SK-N-SH (cell line): ENCODE results near the gene SLC22A4. TPM values are rescaled to one million over a fixed set of nuclear protein-coding genes. Genes with fewer than 3 reads are reported as not detected.

ENCODE experiments used
- CTCF ChIA-PET: fragments of 300-600, 350-600 bp; formaldehyde crosslinking; extraction: SDS; loops from one replicate; lab custom pipeline; 2021; lab: Yijun Ruan, JAX
- POLR2A ChIA-PET: fragments of 350-600 bp; sonication (Branson Sonifier 250); formaldehyde crosslinking; extraction: SDS; loops from one replicate; lab custom pipeline; 2020; ENCODE audit warnings: antibody characterized with exemption, inconsistent platforms; lab: Yijun Ruan, JAX
- DNase-seq: peaks from one replicate; pipeline ENCODE4 v3.0.0; 2012
- H2AFZ ChIP-seq: fragments of 200-600 bp; sonication (generic); 2 replicates; pipeline ENCODE4 v1.8.1; 2016; ENCODE audit warnings: antibody characterized with exemption, mild to moderate bottlenecking, low read depth
- H3F3A ChIP-seq: fragments of 200-600 bp; sonication (generic); replicated peaks from 2 replicates; pipeline ENCODE3; 2016; ENCODE audit warnings: antibody characterized with exemption, mild to moderate bottlenecking; ENCODE audit not compliant: insufficient read depth
- H3K27ac ChIP-seq, 2 experiments: fragments of 200-500 bp in 1 of 2; fragments of 200-600 bp in 1 of 2; sonication (Bioruptor generic) in 1 of 2; sonication (generic), shearing (Covaris generic) in 1 of 2; 2 replicates each; pipeline versions ENCODE4 v1.5.1 to v1.6.1; 2014 to 2016; ENCODE audit warnings: low read depth in 2 of 2, inconsistent platforms in 1 of 2, low read length in 1 of 2, mild to moderate bottlenecking in 1 of 2, mixed read lengths in 1 of 2
- H3K27me3 ChIP-seq: fragments of 200-600 bp; sonication (generic), shearing (Covaris generic); 2 replicates; pipeline ENCODE4 v1.6.1; 2016; ENCODE audit warnings: mixed run types; ENCODE audit not compliant: insufficient read depth
- H3K36me3 ChIP-seq, 2 experiments: fragments of 200-500 bp in 1 of 2; fragments of 200-600 bp in 1 of 2; sonication (Bioruptor generic) in 1 of 2; sonication (generic) in 1 of 2; replicated peaks in 1 of 2; 2 replicates each; pipeline versions ENCODE3 to v1.5.1; 2014 to 2016; ENCODE audit warnings: low read length in 1 of 2, mild to moderate bottlenecking in 1 of 2; ENCODE audit not compliant: insufficient read depth in 2 of 2, control insufficient read depth in 1 of 2
- H3K4me1 ChIP-seq, 2 experiments: fragments of 200-500 bp in 1 of 2; fragments of 200-600 bp in 1 of 2; sonication (Bioruptor generic) in 1 of 2; sonication (generic), shearing (Covaris generic) in 1 of 2; 2 replicates each; pipeline versions ENCODE4 v1.5.1 to v1.6.1; 2014 to 2016; ENCODE audit warnings: low read depth in 1 of 2, low read length in 1 of 2, mixed run types in 1 of 2; ENCODE audit not compliant: insufficient read depth in 2 of 2, control insufficient read depth in 1 of 2
- H3K4me2 ChIP-seq: fragments of 200-600 bp; sonication (generic), shearing (Covaris generic); 2 replicates; pipeline ENCODE4 v1.6.1; 2017; ENCODE audit warnings: mixed run types
- H3K4me3 ChIP-seq, 2 experiments: fragments of 200-500 bp in 1 of 2; fragments of 200-600 bp in 1 of 2; sonication (Bioruptor generic) in 1 of 2; sonication (generic), shearing (Covaris generic) in 1 of 2; 2 replicates each; pipeline versions ENCODE4 v1.5.1 to v1.8.1; 2014 to 2016; ENCODE audit warnings: low read depth in 2 of 2, inconsistent platforms in 1 of 2, low read length in 1 of 2, mild to moderate bottlenecking in 1 of 2, mixed read lengths in 1 of 2, moderate library complexity in 1 of 2
- H3K79me2 ChIP-seq: fragments of 200-600 bp; sonication (generic); 2 replicates; pipeline ENCODE4 v1.8.1; 2017; ENCODE audit warnings: mild to moderate bottlenecking; ENCODE audit not compliant: insufficient read depth
- H3K9ac ChIP-seq: fragments of 200-600 bp; sonication (generic); 2 replicates; pipeline ENCODE4 v1.6.1; 2017; ENCODE audit warnings: mixed run types
- H3K9me2 ChIP-seq: fragments of 200-600 bp; sonication (generic); 2 replicates; pipeline ENCODE4 v1.6.1; 2017; ENCODE audit warnings: mixed run types
- H3K9me3 ChIP-seq: fragments of 200-600 bp; sonication (generic); 2 replicates; pipeline ENCODE4 v1.6.1; 2017; ENCODE audit warnings: mixed run types, mild to moderate bottlenecking, moderate library complexity
- H4K20me1 ChIP-seq: fragments of 200-600 bp; sonication (generic); 2 replicates; pipeline ENCODE4 v1.6.1; 2017; ENCODE audit warnings: mild to moderate bottlenecking, mixed run types; ENCODE audit not compliant: insufficient read depth
- CHD2 ChIP-seq: fragments of 150-350 bp; IDR thresholded peaks from 2 replicates; pipeline ENCODE4 v1.6.1; 2018; ENCODE audit warnings: low read length; ENCODE audit not compliant: partially characterized antibody
- ELF1 ChIP-seq: IDR thresholded peaks from 2 replicates; pipeline ENCODE4 v1.4.0; 2012
- EP300 ChIP-seq, 2 experiments: IDR thresholded peaks; 2 replicates each; pipeline versions ENCODE4 v1.4.0 to v1.6.1; 2012; ENCODE audit warnings: borderline replicate concordance in 1 of 2, low read depth in 1 of 2, low read length in 1 of 2
- FOSL2 ChIP-seq: IDR thresholded peaks from 2 replicates; pipeline ENCODE4 v1.4.0; 2012; ENCODE audit warnings: low read depth, mild to moderate bottlenecking, moderate library complexity, borderline replicate concordance
- GABPA ChIP-seq: IDR thresholded peaks from 2 replicates; pipeline ENCODE4 v1.4.0; 2012; ENCODE audit warnings: low read depth, mild to moderate bottlenecking
- IRF3 ChIP-seq: fragments of 150-350 bp; IDR thresholded peaks from 2 replicates; pipeline ENCODE4 v1.6.1; 2016; ENCODE audit warnings: mild to moderate bottlenecking, low read depth, low read length
- JUND ChIP-seq: IDR thresholded peaks from 2 replicates; pipeline ENCODE4 v1.4.0; 2012
- MEF2A ChIP-seq: IDR thresholded peaks from 2 replicates; pipeline ENCODE4 v1.4.0; 2012; ENCODE audit warnings: low read depth, borderline replicate concordance
- NFIC ChIP-seq: IDR thresholded peaks from 2 replicates; pipeline ENCODE4 v1.4.0; 2012; ENCODE audit warnings: borderline replicate concordance
- PBX3 ChIP-seq: IDR thresholded peaks from 2 replicates; pipeline ENCODE4; 2012
- RAD21 ChIP-seq: IDR thresholded peaks from 2 replicates; pipeline ENCODE4 v1.6.1; 2012; ENCODE audit warnings: mild to moderate bottlenecking, low read length
- RXRA ChIP-seq: IDR thresholded peaks from 2 replicates; pipeline ENCODE4 v1.4.0; 2012; ENCODE audit warnings: low read depth, mild to moderate bottlenecking, borderline replicate concordance
- SIN3A ChIP-seq: IDR thresholded peaks from 2 replicates; pipeline ENCODE4 v1.6.1; 2012; ENCODE audit warnings: low read depth, mild to moderate bottlenecking, low read length, moderate library complexity, borderline replicate concordance
- TAF1 ChIP-seq: IDR thresholded peaks from 2 replicates; pipeline ENCODE4 v1.6.1; 2012; ENCODE audit warnings: low read depth, mild to moderate bottlenecking, low read length, moderate library complexity, borderline replicate concordance
- TCF12 ChIP-seq: IDR thresholded peaks from 2 replicates; pipeline ENCODE4 v1.4.0; 2012
- TEAD4 ChIP-seq: IDR thresholded peaks from 2 replicates; pipeline ENCODE4 v1.4.0; 2012; ENCODE audit warnings: mild to moderate bottlenecking, borderline replicate concordance; ENCODE audit not compliant: insufficient read depth
- YY1 ChIP-seq: IDR thresholded peaks from 2 replicates; pipeline ENCODE4 v1.4.0; 2012; ENCODE audit warnings: low read depth, mild to moderate bottlenecking
- ZBTB33 ChIP-seq: IDR thresholded peaks from 2 replicates; pipeline ENCODE4 v1.4.0; 2012; ENCODE audit warnings: low read depth, borderline replicate concordance
- WGBS: methylation state at CpG from one replicate; pipeline ENCODE4 v1.1.6; 2017; ENCODE audit warnings: low lambda C conversion rate; 5-methylcytosine and 5-hydroxymethylcytosine counted together
- polyA plus RNA-seq, 3 experiments: library from polyadenylated mRNA; depleted of rRNA; stranded (reverse); fragments of >200 nt; gene quantifications; 2 replicates each; pipeline ENCODE4 v1.2.3, GENCODE V29; 2012
- TF ChIP-seq, protein P1 (sequence below): IDR thresholded peaks from 2 replicates; pipeline ENCODE4 v1.4.0; 2012; ENCODE audit warnings: low read depth
- TF ChIP-seq, protein P2 (sequence below): IDR thresholded peaks from 2 replicates; pipeline ENCODE4 v1.6.1; 2012; ENCODE audit warnings: mild to moderate bottlenecking, low read depth, low read length, moderate library complexity

Gene SLC22A4
- polyA plus RNA-seq, 1 of the 3 experiments (the other 2 are of a cell fraction): 3.3 TPM

DNA sequence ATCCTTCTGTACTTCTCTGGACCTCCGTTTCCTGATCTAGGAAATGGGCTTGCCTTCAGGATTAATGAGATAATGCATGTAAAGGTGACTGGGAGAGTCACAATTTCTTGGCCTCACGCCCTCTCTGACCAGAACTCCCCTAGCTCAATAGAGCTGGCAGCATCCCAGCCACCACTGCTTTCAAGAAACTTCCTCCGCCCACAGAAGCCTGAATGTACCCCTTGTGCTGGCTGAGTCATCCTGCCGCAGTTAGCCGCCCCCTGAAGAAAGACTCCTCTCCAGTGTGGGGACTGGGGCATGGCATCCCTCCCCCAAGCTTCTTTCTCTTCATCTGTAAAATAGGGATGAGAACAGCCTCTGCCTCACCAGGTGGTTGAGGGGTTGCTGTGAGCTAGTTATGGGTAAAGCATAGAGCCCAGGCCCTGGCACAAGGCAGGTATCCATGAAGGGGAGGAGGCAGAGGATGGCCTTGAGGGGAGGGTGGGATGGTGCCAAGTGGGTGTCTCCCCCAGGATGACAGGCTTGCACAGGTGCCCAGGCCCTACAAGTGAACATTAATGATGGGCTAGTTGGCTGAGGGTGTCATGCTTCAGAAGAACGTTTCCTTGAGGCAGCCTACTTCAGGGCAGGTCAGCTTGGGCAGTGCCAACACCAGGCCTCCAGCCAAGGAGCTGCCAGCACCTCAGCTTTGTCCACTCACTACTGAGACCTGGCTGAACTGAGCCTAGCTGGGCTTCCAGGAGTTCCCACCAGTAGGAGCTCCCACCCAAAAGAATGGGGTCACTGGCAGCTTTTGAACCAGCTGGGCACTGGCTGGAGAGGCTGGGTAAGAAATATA, 33.3 kb upstream of the SLC22A4 start:
- Histone ChIP-seq H3K36me3 (peaks cover 0 to 10% of the 10 kb centered on the region in 2 experiments), H3K27me3 (no peaks in the 10 kb centered on the region), H3K79me2 (peaks cover 30% of the 10 kb centered on the region), H3K4me1 (peaks cover 45 to 79% of the 10 kb centered on the region in 2 experiments), H3K4me2 (peak overlapping the region; percentile 98), H3F3A (peaks cover 13% of the 10 kb centered on the region), H2AFZ (no peak overlapping the region), H3K9ac (0 out of 2 replicates have a peak overlapping the region, but pooled peaks have one; percentile 32), H3K9me2 (no peaks in the 10 kb centered on the region), H3K9me3 (no peaks in the 10 kb centered on the region), H4K20me1 (no peaks in the 10 kb centered on the region), H3K4me3 (no peak overlapping the region), H3K27ac (peak overlapping the region; percentile 91 to 98)
- TF ChIP-seq, protein P1, sequence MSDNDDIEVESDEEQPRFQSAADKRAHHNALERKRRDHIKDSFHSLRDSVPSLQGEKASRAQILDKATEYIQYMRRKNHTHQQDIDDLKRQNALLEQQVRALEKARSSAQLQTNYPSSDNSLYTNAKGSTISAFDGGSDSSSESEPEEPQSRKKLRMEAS: peak; percentile 47; the same call in 1 of the 2 replicates
- TF ChIP-seq ELF1: no peak
- no peak for TF ChIP-seq MEF2A
- peak; percentile 76 for TF ChIP-seq TCF12
- 0 out of 2 replicates have a peak, but pooled peaks have one; percentile 37 for TF ChIP-seq TEAD4
- TF ChIP-seq RAD21: no peak
- peak in 1 of 2 experiments; percentile 66; a peak in 2 of 4 replicates for TF ChIP-seq EP300 (IDR thresholded peaks at IDR 0.05; ENCODE audit: borderline replicate concordance in 1 of 2, low read depth in 1 of 2, low read length in 1 of 2)
- peak; percentile 77 for TF ChIP-seq JUND
- peak; percentile 78 for TF ChIP-seq FOSL2
- no peak for TF ChIP-seq YY1
- TF ChIP-seq CHD2: no peak
- TF ChIP-seq GABPA: no peak
- peak; percentile 84; the same call in 1 of the 2 replicates for TF ChIP-seq RXRA
- TF ChIP-seq TAF1: no peak
- no peak for TF ChIP-seq IRF3
- TF ChIP-seq SIN3A: no peak
- TF ChIP-seq, protein P2, sequence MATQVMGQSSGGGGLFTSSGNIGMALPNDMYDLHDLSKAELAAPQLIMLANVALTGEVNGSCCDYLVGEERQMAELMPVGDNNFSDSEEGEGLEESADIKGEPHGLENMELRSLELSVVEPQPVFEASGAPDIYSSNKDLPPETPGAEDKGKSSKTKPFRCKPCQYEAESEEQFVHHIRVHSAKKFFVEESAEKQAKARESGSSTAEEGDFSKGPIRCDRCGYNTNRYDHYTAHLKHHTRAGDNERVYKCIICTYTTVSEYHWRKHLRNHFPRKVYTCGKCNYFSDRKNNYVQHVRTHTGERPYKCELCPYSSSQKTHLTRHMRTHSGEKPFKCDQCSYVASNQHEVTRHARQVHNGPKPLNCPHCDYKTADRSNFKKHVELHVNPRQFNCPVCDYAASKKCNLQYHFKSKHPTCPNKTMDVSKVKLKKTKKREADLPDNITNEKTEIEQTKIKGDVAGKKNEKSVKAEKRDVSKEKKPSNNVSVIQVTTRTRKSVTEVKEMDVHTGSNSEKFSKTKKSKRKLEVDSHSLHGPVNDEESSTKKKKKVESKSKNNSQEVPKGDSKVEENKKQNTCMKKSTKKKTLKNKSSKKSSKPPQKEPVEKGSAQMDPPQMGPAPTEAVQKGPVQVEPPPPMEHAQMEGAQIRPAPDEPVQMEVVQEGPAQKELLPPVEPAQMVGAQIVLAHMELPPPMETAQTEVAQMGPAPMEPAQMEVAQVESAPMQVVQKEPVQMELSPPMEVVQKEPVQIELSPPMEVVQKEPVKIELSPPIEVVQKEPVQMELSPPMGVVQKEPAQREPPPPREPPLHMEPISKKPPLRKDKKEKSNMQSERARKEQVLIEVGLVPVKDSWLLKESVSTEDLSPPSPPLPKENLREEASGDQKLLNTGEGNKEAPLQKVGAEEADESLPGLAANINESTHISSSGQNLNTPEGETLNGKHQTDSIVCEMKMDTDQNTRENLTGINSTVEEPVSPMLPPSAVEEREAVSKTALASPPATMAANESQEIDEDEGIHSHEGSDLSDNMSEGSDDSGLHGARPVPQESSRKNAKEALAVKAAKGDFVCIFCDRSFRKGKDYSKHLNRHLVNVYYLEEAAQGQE: no peak
- no peak for TF ChIP-seq ZBTB33
- peak; percentile 78 for TF ChIP-seq PBX3
- peak; percentile 95 for TF ChIP-seq NFIC
- 17% methylated on average over 6 of the region's 6 CpGs for WGBS
- no peak for DNase-seq
- CTCF ChIA-PET: interaction anchor here (0.5 to 4.2 kb wide), 4 partner anchors 12 to 672 kb away, joined by 3 to 23 read pairs (median 4); no protein-coding TSS in a partner anchor
- POLR2A ChIA-PET: interaction anchor here (2.8 kb wide), 1 partner anchor 32 kb away, joined by 19 read pairs; the partner anchor contains the start of gene SLC22A4
